A549 (cell line): ENCODE measurements around the gene ALKBH1. TPM values are rescaled to one million over a fixed set of nuclear protein-coding genes. Genes with fewer than 3 reads are reported as not detected.

Experiments
- ATAC-seq, 2 experiments: fragments of 200-7000 bp in 1 of 2; fragments of >200 bp in 1 of 2; cut with Nextera tagmentation in 1 of 2; cut with Tn5 transposase in 1 of 2; 3 replicates each; pipeline versions ENCODE4 v1.8.0 to v1.9.1; 2018 to 2020; ENCODE audit warnings: mild to moderate bottlenecking in 1 of 2, moderate library complexity in 1 of 2
- CTCF ChIA-PET: fragments of 300-600 bp; sonication (Branson Sonifier 250); formaldehyde crosslinking; extraction: SDS; loops from one replicate; lab custom pipeline; 2021; ENCODE audit warnings: antibody characterized with exemption, inconsistent platforms; lab: Yijun Ruan, JAX
- POLR2A ChIA-PET: fragments of 350-600 bp; formaldehyde crosslinking; extraction: SDS; loops from one replicate; lab custom pipeline; 2021; ENCODE audit warnings: antibody characterized with exemption, inconsistent platforms; lab: Yijun Ruan, JAX
- DNase-seq, 2 experiments: peaks; one replicate each; pipeline versions ENCODE4 v3.0.0 to v3.0.0-alpha.2; 2011 to 2016; ENCODE audit warnings: low read depth in 1 of 2, low spot score in 1 of 2
- FAIRE-seq: peaks from 2 replicates; lab custom pipeline; 2011; peaks lifted over from hg19 to GRCh38; lab: Jason Lieb, UNC
- H3K27ac ChIP-seq, 2 experiments: fragments of >200 bp; sonication (Bioruptor Twin); formaldehyde crosslinking; 3 replicates each; pipeline ENCODE4 v1.5.1; 2016 to 2017
- H3K4me1 ChIP-seq: fragments of >200 bp; sonication (Bioruptor Twin); formaldehyde crosslinking; 3 replicates; pipeline ENCODE4 v1.6.1; 2016
- H3K4me2 ChIP-seq: fragments of >200 bp; sonication (Bioruptor Twin); formaldehyde crosslinking; 3 replicates; pipeline ENCODE4 v1.6.1; 2016
- H3K4me3 ChIP-seq: fragments of >200 bp; sonication (Bioruptor Twin); formaldehyde crosslinking; 3 replicates; pipeline ENCODE4 v1.5.1; 2016
- H3K9me3 ChIP-seq: fragments of >200 bp; sonication (Bioruptor Twin); formaldehyde crosslinking; 3 replicates; pipeline ENCODE4 v1.6.1; 2016
- CHD2 ChIP-seq: fragments of 150-350 bp; IDR thresholded peaks from 2 replicates; pipeline ENCODE4 v1.6.1; 2014; ENCODE audit warnings: low read length; ENCODE audit not compliant: partially characterized antibody
- CHD4 ChIP-seq: fragments of 200-600 bp; sonication (generic); IDR thresholded peaks from 2 replicates; pipeline ENCODE4 v1.6.1; 2016; ENCODE audit warnings: antibody characterized with exemption, mild to moderate bottlenecking, borderline replicate concordance
- ESRRA ChIP-seq: fragments of 150-350 bp; IDR thresholded peaks from 2 replicates; pipeline ENCODE4 v1.6.1; 2014; ENCODE audit warnings: mild to moderate bottlenecking, low read length, borderline replicate concordance
- FOSL2 ChIP-seq, 2 experiments: fragments of 450-650 bp in 1 of 2; fragments of >200 bp in 1 of 2; sonication (Bioruptor Twin) in 1 of 2; formaldehyde crosslinking; IDR thresholded peaks; 2 replicates each; pipeline versions ENCODE4 v1.5.0 to v1.6.1; 2016 to 2020; ENCODE audit warnings: mild to moderate bottlenecking in 1 of 2, moderate library complexity in 1 of 2
- GATA3 ChIP-seq: IDR thresholded peaks from 2 replicates; pipeline ENCODE4 v1.6.1; 2012; ENCODE audit warnings: borderline replicate concordance
- HDAC2 ChIP-seq: fragments of 200-600 bp; sonication (generic); IDR thresholded peaks from 2 replicates; pipeline ENCODE4 v1.6.1; 2016
- HOXB13 ChIP-seq: fragments of 250-450 bp; sonication (Bioruptor Pico); IDR thresholded peaks from 2 replicates; pipeline ENCODE4 v1.5.0; 2020; ENCODE audit warnings: low read depth, mild to moderate bottlenecking, moderate library complexity
- JUNB ChIP-seq: fragments of >200 bp; sonication (Bioruptor Twin); formaldehyde crosslinking; IDR thresholded peaks from 2 replicates; pipeline ENCODE4 v1.6.1; 2016
- KDM1A ChIP-seq: fragments of 200-600 bp; sonication (generic); IDR thresholded peaks from 2 replicates; pipeline ENCODE4 v1.6.1; 2016; ENCODE audit warnings: low read depth, mild to moderate bottlenecking
- MAZ ChIP-seq: fragments of 150-350 bp; IDR thresholded peaks from 2 replicates; pipeline ENCODE4 v1.6.1; 2014; ENCODE audit warnings: antibody characterized with exemption, low read depth, low read length, borderline replicate concordance
- NPAS2 ChIP-seq: fragments of 250-450 bp; sonication (Bioruptor Pico); IDR thresholded peaks from 2 replicates; pipeline ENCODE4 v1.8.0; 2022; ENCODE audit warnings: mild to moderate bottlenecking, moderate library complexity, borderline replicate concordance
- PHF8 ChIP-seq: fragments of 200-600 bp; sonication (generic); IDR thresholded peaks from 2 replicates; pipeline ENCODE4 v1.6.1; 2016; ENCODE audit warnings: low read depth, mild to moderate bottlenecking, antibody characterized with exemption, moderate library complexity, borderline replicate concordance
- RFX5 ChIP-seq: fragments of 450-650 bp; IDR thresholded peaks from 2 replicates; pipeline ENCODE4 v1.7.1; 2014; ENCODE audit warnings: antibody characterized with exemption, mild to moderate bottlenecking, moderate library complexity
- SREBF2 ChIP-seq: fragments of 450-650 bp; IDR thresholded peaks from 2 replicates; pipeline ENCODE4 v1.6.1; 2014; ENCODE audit warnings: mild to moderate bottlenecking, moderate library complexity
- TFCP2L1 ChIP-seq: fragments of 250-450 bp; sonication (Bioruptor Pico); IDR thresholded peaks from 2 replicates; pipeline ENCODE4 v1.5.0; 2021; ENCODE audit warnings: mild to moderate bottlenecking
- WGBS: methylation state at CpG from one replicate; pipeline ENCODE4 v1.1.6; 2017; ENCODE audit errors: missing lambda C conversion rate; 5-methylcytosine and 5-hydroxymethylcytosine counted together
- polyA plus RNA-seq, 4 experiments: library from polyadenylated mRNA; depleted of rRNA in 3 of 4; stranded (reverse); fragments of >200 nt; fragmentation: RNase III in 1 of 4; extraction: RNeasy Plus Mini Kit Qiagen cat#74134 plus additional on column Dnase treatment in 1 of 4; gene quantifications; 2 replicates in 3 of 4; 3 replicates in 1 of 4; pipeline ENCODE4 v1.2.3, GENCODE V29; 2011 to 2017
- TF ChIP-seq, protein P1 (sequence below): IDR thresholded peaks from 2 replicates; pipeline ENCODE4 v1.6.1; 2012; ENCODE audit warnings: low read depth, borderline replicate concordance
- TF ChIP-seq, protein P2 (sequence below): fragments of 150-350 bp; IDR thresholded peaks from 2 replicates; pipeline ENCODE4 v1.6.1; 2014; ENCODE audit warnings: low read depth, mild to moderate bottlenecking, low read length
- TF ChIP-seq, protein P3 (sequence below): fragments of 200-600 bp; sonication (generic); IDR thresholded peaks from 2 replicates; pipeline ENCODE4 v1.6.1; 2016; ENCODE audit warnings: antibody characterized with exemption, mild to moderate bottlenecking, moderate library complexity
- TF ChIP-seq, protein P4 (sequence below): fragments of >200 bp; sonication (Bioruptor Twin); formaldehyde crosslinking; IDR thresholded peaks from 3 replicates; pipeline ENCODE4 v1.5.1; 2016
- TF ChIP-seq, protein P5 (sequence below): fragments of 250-450 bp; sonication (Bioruptor Pico); IDR thresholded peaks from 2 replicates; pipeline ENCODE4 v1.5.0; 2021; ENCODE audit warnings: mild to moderate bottlenecking, moderate library complexity, borderline replicate concordance

The ALKBH1 gene
- polyA plus RNA-seq, 2 of the 4 experiments (the other 2 are of a cell fraction) = 11.9 to 24.1 TPM

DNA sequence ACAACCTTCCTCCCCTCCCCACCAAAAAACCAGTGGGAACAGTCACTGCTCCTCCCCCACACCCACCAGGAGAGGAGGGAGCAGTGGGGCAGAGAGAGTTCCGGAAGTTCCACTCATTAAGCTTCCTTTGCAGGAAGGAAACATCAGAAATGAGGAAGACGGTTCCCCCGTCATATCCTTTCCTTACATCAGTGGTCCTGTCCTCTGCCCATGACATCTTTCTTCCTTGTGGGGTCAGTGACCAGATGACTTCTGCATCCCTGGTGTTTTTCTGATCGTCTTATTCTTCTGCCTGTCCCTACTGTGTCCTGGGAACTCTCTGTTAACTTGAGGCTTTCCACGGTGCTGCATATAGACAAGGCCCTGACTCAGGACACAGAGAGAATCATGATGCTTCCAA, 50.5 kb downstream of the ALKBH1 start:
- Histone ChIP-seq H3K27ac (no peak overlapping the region), H3K4me1 (no peaks in the 10 kb centered on the region), H3K9me3 (no peaks in the 10 kb centered on the region), H3K4me3 (no peak overlapping the region), H3K4me2 (no peak overlapping the region)
- DNase-seq (no peak), FAIRE-seq (no peak), ATAC-seq (no peak)
- TF ChIP-seq MAZ (no peak), GATA3 (no peak), HDAC2 (no peak), TFCP2L1 (CRISPR knock-in tag) (no peak), JUNB (no peak), CHD2 (no peak), KDM1A (no peak), HOXB13 (CRISPR knock-in tag) (no peak), RFX5 (no peak), CHD4 (no peak), FOSL2 (IDR thresholded peaks at IDR 0.05) (no peak), FOSL2 (CRISPR knock-in tag; IDR thresholded peaks at IDR 0.05) (no peak), NPAS2 (CRISPR knock-in tag) (no peak), ESRRA (no peak), PHF8 (no peak), SREBF2 (no peak)
- TF ChIP-seq, protein P1, sequence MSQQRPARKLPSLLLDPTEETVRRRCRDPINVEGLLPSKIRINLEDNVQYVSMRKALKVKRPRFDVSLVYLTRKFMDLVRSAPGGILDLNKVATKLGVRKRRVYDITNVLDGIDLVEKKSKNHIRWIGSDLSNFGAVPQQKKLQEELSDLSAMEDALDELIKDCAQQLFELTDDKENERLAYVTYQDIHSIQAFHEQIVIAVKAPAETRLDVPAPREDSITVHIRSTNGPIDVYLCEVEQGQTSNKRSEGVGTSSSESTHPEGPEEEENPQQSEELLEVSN = no peak
- TF ChIP-seq, protein P2, sequence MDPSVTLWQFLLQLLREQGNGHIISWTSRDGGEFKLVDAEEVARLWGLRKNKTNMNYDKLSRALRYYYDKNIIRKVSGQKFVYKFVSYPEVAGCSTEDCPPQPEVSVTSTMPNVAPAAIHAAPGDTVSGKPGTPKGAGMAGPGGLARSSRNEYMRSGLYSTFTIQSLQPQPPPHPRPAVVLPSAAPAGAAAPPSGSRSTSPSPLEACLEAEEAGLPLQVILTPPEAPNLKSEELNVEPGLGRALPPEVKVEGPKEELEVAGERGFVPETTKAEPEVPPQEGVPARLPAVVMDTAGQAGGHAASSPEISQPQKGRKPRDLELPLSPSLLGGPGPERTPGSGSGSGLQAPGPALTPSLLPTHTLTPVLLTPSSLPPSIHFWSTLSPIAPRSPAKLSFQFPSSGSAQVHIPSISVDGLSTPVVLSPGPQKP = no peak
- TF ChIP-seq, protein P3, sequence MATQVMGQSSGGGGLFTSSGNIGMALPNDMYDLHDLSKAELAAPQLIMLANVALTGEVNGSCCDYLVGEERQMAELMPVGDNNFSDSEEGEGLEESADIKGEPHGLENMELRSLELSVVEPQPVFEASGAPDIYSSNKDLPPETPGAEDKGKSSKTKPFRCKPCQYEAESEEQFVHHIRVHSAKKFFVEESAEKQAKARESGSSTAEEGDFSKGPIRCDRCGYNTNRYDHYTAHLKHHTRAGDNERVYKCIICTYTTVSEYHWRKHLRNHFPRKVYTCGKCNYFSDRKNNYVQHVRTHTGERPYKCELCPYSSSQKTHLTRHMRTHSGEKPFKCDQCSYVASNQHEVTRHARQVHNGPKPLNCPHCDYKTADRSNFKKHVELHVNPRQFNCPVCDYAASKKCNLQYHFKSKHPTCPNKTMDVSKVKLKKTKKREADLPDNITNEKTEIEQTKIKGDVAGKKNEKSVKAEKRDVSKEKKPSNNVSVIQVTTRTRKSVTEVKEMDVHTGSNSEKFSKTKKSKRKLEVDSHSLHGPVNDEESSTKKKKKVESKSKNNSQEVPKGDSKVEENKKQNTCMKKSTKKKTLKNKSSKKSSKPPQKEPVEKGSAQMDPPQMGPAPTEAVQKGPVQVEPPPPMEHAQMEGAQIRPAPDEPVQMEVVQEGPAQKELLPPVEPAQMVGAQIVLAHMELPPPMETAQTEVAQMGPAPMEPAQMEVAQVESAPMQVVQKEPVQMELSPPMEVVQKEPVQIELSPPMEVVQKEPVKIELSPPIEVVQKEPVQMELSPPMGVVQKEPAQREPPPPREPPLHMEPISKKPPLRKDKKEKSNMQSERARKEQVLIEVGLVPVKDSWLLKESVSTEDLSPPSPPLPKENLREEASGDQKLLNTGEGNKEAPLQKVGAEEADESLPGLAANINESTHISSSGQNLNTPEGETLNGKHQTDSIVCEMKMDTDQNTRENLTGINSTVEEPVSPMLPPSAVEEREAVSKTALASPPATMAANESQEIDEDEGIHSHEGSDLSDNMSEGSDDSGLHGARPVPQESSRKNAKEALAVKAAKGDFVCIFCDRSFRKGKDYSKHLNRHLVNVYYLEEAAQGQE = no peak
- TF ChIP-seq, protein P4, sequence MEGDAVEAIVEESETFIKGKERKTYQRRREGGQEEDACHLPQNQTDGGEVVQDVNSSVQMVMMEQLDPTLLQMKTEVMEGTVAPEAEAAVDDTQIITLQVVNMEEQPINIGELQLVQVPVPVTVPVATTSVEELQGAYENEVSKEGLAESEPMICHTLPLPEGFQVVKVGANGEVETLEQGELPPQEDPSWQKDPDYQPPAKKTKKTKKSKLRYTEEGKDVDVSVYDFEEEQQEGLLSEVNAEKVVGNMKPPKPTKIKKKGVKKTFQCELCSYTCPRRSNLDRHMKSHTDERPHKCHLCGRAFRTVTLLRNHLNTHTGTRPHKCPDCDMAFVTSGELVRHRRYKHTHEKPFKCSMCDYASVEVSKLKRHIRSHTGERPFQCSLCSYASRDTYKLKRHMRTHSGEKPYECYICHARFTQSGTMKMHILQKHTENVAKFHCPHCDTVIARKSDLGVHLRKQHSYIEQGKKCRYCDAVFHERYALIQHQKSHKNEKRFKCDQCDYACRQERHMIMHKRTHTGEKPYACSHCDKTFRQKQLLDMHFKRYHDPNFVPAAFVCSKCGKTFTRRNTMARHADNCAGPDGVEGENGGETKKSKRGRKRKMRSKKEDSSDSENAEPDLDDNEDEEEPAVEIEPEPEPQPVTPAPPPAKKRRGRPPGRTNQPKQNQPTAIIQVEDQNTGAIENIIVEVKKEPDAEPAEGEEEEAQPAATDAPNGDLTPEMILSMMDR = no peak
- TF ChIP-seq, protein P5, sequence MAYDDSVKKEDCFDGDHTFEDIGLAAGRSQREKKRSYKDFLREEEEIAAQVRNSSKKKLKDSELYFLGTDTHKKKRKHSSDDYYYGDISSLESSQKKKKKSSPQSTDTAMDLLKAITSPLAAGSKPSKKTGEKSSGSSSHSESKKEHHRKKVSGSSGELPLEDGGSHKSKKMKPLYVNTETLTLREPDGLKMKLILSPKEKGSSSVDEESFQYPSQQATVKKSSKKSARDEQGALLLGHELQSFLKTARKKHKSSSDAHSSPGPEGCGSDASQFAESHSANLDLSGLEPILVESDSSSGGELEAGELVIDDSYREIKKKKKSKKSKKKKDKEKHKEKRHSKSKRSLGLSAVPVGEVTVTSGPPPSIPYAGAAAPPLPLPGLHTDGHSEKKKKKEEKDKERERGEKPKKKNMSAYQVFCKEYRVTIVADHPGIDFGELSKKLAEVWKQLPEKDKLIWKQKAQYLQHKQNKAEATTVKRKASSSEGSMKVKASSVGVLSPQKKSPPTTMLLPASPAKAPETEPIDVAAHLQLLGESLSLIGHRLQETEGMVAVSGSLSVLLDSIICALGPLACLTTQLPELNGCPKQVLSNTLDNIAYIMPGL (CRISPR knock-in tag) = no peak
- WGBS = 72% methylated on average over 5 of the region's 5 CpGs
- CTCF ChIA-PET = interaction anchor here (1.0 to 1.4 kb wide), 2 partner anchors 497 to 909 kb away, joined by 3 to 5 read pairs; no protein-coding TSS in a partner anchor
- POLR2A ChIA-PET = no interaction called here
